GM12865 (cell line): Measurements from ENCODE around the gene ENDOV.

Experiments
- DNase-seq: peaks from one replicate; pipeline ENCODE4 v3.0.0; 2010; ENCODE audit warnings: low read depth
- H3K4me3 ChIP-seq: 2 replicates; pipeline ENCODE4 v1.5.1; 2011; ENCODE audit warnings: mild to moderate bottlenecking, low read depth, low read length, control low read depth
- CTCF ChIP-seq: IDR thresholded peaks from 2 replicates; pipeline ENCODE4 v1.5.1; 2011; ENCODE audit warnings: low read length, control low read depth, low read depth, inconsistent platforms; ENCODE audit not compliant: insufficient read depth; ENCODE audit errors: missing control alignments

ENDOV gene

GRCh38 chr17:80416260-80416939 is 1.4 kb downstream of the ENDOV start:
- H3K4me3 ChIP-seq, result no peak overlapping the region; the same call in 1 of the 2 replicates
- no peak for TF ChIP-seq CTCF
- no peak for DNase-seq

GRCh38 chr17:80416940-80417293 is 1.9 kb downstream of the ENDOV start:
- DNase-seq, result no peak
- H3K4me3 ChIP-seq, result no peak overlapping the region
- no peak for TF ChIP-seq CTCF

- TF ChIP-seq CTCF, result no peak
- DNase-seq, result no peak
Measured at GRCh38 chr17:80418589-80418988, 3.6 kb downstream of the ENDOV start.

GRCh38 chr17:80419255-80419654 is 4.3 kb downstream of the ENDOV start:
- no peak for TF ChIP-seq CTCF

More at GRCh38 chr17:80418589-80418988, 3.6 kb downstream of the ENDOV start:
- no peak overlapping the region for H3K4me3 ChIP-seq

GRCh38 chr17:80421381-80422090 is 6.6 kb downstream of the ENDOV start:
- no peak for TF ChIP-seq CTCF
- no peak for DNase-seq
- no peak overlapping the region for H3K4me3 ChIP-seq

More at GRCh38 chr17:80419255-80419654, 4.3 kb downstream of the ENDOV start:
- DNase-seq, result no peak
- no peak overlapping the region for H3K4me3 ChIP-seq

GRCh38 chr17:80422276-80422675 is 7.3 kb downstream of the ENDOV start:
- H3K4me3 ChIP-seq, result no peak overlapping the region
- no peak for TF ChIP-seq CTCF
- no peak for DNase-seq

- no peak overlapping the region for H3K4me3 ChIP-seq
- no peak for TF ChIP-seq CTCF
- DNase-seq, result no peak
Measured at GRCh38 chr17:80422981-80423380, 8.0 kb downstream of the ENDOV start.
